ENCODE results near the gene CTAGE4. TPM values are rescaled to one million over a fixed set of nuclear protein-coding genes. Genes with fewer than 3 reads are reported as not detected.
"Not testable (repeated sequence)": the region's sequence is repeated elsewhere in the genome, so short reads cannot be mapped to it uniquely, and the experiment has no call there.

CTAGE4 gene, protein sequence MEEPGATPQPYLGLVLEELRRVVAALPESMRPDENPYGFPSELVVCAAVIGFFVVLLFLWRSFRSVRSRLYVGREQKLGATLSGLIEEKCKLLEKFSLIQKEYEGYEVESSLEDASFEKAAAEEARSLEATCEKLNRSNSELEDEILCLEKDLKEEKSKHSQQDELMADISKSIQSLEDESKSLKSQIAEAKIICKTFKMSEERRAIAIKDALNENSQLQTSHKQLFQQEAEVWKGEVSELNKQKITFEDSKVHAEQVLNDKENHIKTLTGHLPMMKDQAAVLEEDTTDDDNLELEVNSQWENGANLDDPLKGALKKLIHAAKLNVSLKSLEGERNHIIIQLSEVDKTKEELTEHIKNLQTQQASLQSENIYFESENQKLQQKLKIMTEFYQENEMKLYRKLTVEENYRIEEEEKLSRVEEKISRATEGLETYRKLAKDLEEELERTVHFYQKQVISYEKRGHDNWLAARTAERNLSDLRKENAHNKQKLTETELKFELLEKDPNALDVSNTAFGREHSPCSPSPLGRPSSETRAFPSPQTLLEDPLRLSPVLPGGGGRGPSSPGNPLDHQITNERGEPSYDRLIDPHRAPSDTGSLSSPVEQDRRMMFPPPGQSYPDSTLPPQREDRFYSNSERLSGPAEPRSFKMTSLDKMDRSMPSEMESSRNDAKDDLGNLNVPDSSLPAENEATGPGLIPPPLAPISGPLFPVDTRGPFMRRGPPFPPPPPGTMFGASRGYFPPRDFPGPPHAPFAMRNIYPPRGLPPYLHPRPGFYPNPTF
- not detected in 2 replicates for total RNA-seq (2014; rRNA removed; shearing (Covaris generic); ENCODE audit: low replicate concordance)

DNA sequence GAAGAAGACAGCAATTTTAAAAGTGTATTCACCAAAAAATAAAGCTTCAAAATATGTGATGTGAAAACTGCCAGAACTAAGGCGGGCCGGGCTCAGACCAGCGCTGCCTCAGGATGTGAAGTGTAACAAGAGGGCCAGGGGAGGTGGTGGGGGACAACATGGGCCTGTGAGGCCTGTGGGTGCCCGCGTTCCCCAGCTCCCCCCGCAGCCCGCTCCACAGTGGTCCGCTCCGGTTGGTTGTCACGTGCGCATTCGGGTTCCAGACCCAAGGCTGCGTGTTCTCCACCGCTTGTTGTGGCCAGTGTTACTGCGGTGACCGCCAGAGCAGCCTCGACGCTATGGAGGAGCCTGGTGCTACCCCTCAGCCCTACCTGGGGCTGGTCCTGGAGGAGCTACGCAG is at the start of gene CTAGE4:
TSS of gene CTAGE4 (plus strand) at position 301 of the 400 bp plus-strand sequence. CDS start at position 339, 38 bp downstream.
- H3K4me2 ChIP-seq (ENCODE audit: low read depth, low read length, poor library complexity, severe bottlenecking); H2AFZ ChIP-seq (ENCODE audit: low read length); H3K79me2 ChIP-seq (ENCODE audit: low read length); H3K27ac ChIP-seq (ENCODE audit: low read length); H3K4me3 ChIP-seq (ENCODE audit: low read length); H3K9ac ChIP-seq (ENCODE audit: low read length); H3K36me3 ChIP-seq (ENCODE audit: insufficient read depth, low read length); H3K9me3 ChIP-seq (ENCODE audit: low read length); H4K20me1 ChIP-seq (ENCODE audit: insufficient read depth, low read depth, low read length); H3K9me2 ChIP-seq (replicated peaks; ENCODE audit: insufficient read depth, low read length); H3K27me3 ChIP-seq (ENCODE audit: low read length); H3K4me1 ChIP-seq (ENCODE audit: low read length); DNase-seq: not testable (repeated sequence)

DNA sequence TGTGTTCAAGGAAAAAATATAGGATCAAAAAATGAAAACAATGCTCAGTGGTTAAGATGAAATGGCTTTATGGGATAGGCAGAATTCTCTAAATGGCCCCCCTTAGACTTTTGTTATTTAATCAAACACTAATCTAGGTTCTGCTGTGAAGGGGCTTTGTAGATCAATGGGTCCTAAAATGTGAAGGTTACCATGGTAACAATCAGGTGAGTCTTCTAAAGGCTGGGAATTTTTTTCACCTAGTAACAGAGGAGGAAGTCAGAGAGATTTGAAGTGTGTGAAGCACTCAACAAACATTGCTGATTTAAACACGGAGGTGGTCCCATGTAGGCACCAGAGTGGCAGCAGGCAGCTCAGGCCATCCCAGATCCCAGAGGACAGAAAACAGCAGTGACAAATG is 49.1 kb upstream of the CTAGE4 start:
- Histone ChIP-seq H3K4me2 (ENCODE audit: low read depth, low read length, poor library complexity, severe bottlenecking) (no peak overlapping the region), H3K4me1 (ENCODE audit: low read length) (no peaks in the 10 kb centered on the region), H2AFZ (ENCODE audit: low read length) (no peak overlapping the region), H3K27me3 (ENCODE audit: low read length) (0 out of 2 replicates have a peak, but pooled peaks cover 3% of the 10 kb centered on the region), H4K20me1 (ENCODE audit: insufficient read depth, low read depth, low read length) (no peaks in the 10 kb centered on the region), H3K79me2 (ENCODE audit: low read length) (no peaks in the 10 kb centered on the region), H3K36me3 (ENCODE audit: insufficient read depth, low read length) (no peaks in the 10 kb centered on the region), H3K9ac (ENCODE audit: low read length) (no peak overlapping the region), H3K9me2 (replicated peaks; ENCODE audit: insufficient read depth, low read length) (no peaks in the 10 kb centered on the region), H3K9me3 (ENCODE audit: low read length) (no peaks in the 10 kb centered on the region), H3K27ac (ENCODE audit: low read length) (no peak overlapping the region), H3K4me3 (ENCODE audit: low read length) (no peak overlapping the region)
- no peak for DNase-seq

GRCh38 chr7:144137501-144137900 is 45.8 kb upstream of the CTAGE4 start:
- Histone ChIP-seq H3K27me3 (ENCODE audit: low read length) (no peaks in the 10 kb centered on the region), H3K9ac (ENCODE audit: low read length) (no peak overlapping the region), H4K20me1 (ENCODE audit: insufficient read depth, low read depth, low read length) (no peaks in the 10 kb centered on the region)

GRCh38 chr7:144142187-144142586 is 41.1 kb upstream of the CTAGE4 start:
- no peaks in the 10 kb centered on the region for H3K9me2 ChIP-seq (replicated peaks; ENCODE audit: insufficient read depth, low read length)
- no peaks in the 10 kb centered on the region for H3K27me3 ChIP-seq (ENCODE audit: low read length)
- H3K79me2 ChIP-seq (ENCODE audit: low read length), result no peaks in the 10 kb centered on the region
- H3K4me3 ChIP-seq (ENCODE audit: low read length), result no peak overlapping the region
- H3K4me1 ChIP-seq (ENCODE audit: low read length), result no peaks in the 10 kb centered on the region
- H2AFZ ChIP-seq (ENCODE audit: low read length), result no peak overlapping the region
- H4K20me1 ChIP-seq (ENCODE audit: insufficient read depth, low read depth, low read length), result no peaks in the 10 kb centered on the region
- H3K9me3 ChIP-seq (ENCODE audit: low read length), result no peaks in the 10 kb centered on the region; the same call in 1 of the 2 replicates
- H3K27ac ChIP-seq (ENCODE audit: low read length), result no peak overlapping the region
- no peak overlapping the region for H3K4me2 ChIP-seq (ENCODE audit: low read depth, low read length, poor library complexity, severe bottlenecking)
- H3K36me3 ChIP-seq (ENCODE audit: insufficient read depth, low read length), result no peaks in the 10 kb centered on the region
- no peak overlapping the region for H3K9ac ChIP-seq (ENCODE audit: low read length)
- no peak for DNase-seq

More at GRCh38 chr7:144137501-144137900, 45.8 kb upstream of the CTAGE4 start:
- H3K27ac ChIP-seq (ENCODE audit: low read length), result no peak overlapping the region
- no peaks in the 10 kb centered on the region for H3K36me3 ChIP-seq (ENCODE audit: insufficient read depth, low read length)
- no peaks in the 10 kb centered on the region for H3K9me2 ChIP-seq (replicated peaks; ENCODE audit: insufficient read depth, low read length)
- H3K4me1 ChIP-seq (ENCODE audit: low read length), result no peaks in the 10 kb centered on the region
- H3K9me3 ChIP-seq (ENCODE audit: low read length), result no peaks in the 10 kb centered on the region
- H3K4me2 ChIP-seq (ENCODE audit: low read depth, low read length, poor library complexity, severe bottlenecking), result no peak overlapping the region
- H3K4me3 ChIP-seq (ENCODE audit: low read length), result no peak overlapping the region
- DNase-seq, result no peak
- H3K79me2 ChIP-seq (ENCODE audit: low read length), result no peaks in the 10 kb centered on the region
- no peak overlapping the region for H2AFZ ChIP-seq (ENCODE audit: low read length)

DNA sequence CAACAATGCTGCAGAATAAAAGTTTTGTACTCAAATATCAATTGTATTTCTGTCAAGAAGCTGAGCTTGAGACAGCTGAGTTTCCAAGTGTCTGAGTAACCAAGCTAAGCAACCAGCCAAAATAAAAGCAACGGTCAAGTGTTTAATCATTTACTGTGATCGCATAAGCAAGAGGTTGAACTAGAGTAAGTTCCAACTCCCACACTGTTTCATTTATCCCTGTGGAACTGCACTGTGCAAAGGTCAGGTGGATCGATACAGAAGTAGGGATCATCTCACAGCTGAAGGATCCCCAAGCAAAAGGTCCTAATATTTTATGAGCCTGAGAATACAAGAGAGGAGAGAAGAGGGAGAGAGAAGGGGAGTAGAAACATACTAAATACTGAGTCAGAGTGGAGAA is 38.8 kb upstream of the CTAGE4 start:
- no peak for DNase-seq
- H3K9me2 ChIP-seq (replicated peaks; ENCODE audit: insufficient read depth, low read length), result no peaks in the 10 kb centered on the region
- no peak overlapping the region for H3K9ac ChIP-seq (ENCODE audit: low read length)
- H3K27ac ChIP-seq (ENCODE audit: low read length), result no peak overlapping the region
- H3K79me2 ChIP-seq (ENCODE audit: low read length), result no peaks in the 10 kb centered on the region
- H3K4me2 ChIP-seq (ENCODE audit: low read depth, low read length, poor library complexity, severe bottlenecking), result no peak overlapping the region
- H2AFZ ChIP-seq (ENCODE audit: low read length), result no peak overlapping the region
- H3K27me3 ChIP-seq (ENCODE audit: low read length), result no peaks in the 10 kb centered on the region
- H3K4me1 ChIP-seq (ENCODE audit: low read length), result no peaks in the 10 kb centered on the region
- H3K9me3 ChIP-seq (ENCODE audit: low read length), result peaks cover 11% of the 10 kb centered on the region
- H3K36me3 ChIP-seq (ENCODE audit: insufficient read depth, low read length), result no peaks in the 10 kb centered on the region
- no peaks in the 10 kb centered on the region for H4K20me1 ChIP-seq (ENCODE audit: insufficient read depth, low read depth, low read length)
- no peak overlapping the region for H3K4me3 ChIP-seq (ENCODE audit: low read length)

DNA sequence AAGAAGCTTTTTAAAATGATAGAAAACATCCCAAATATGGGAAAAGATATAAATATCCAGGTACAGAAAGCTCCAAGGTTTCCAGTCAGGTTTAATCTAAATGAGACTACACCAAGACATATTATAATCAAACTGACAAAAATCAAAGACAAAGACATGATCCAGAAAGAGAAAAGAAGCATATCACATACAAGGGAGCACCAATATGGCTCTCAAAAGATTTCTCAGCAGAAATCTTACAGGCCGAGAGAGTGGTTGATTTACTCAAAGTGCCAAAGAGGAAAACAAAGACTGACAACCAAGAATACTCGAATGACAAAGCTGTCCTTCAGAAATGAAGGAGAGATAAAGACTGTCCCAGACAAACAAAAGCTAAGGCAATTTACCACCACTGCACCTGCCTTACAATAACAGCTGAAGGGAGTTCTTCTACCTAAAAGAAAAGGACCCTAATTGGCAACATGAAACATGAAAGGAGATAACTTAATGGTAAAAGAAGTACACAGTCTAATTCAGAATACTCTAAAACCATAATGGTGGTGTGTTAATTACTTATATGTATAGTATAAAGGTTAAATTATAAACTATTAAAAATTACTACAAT is 34.9 kb upstream of the CTAGE4 start:
- no peaks in the 10 kb centered on the region for H4K20me1 ChIP-seq (ENCODE audit: insufficient read depth, low read depth, low read length)
- H3K27ac ChIP-seq (ENCODE audit: low read length), result no peak overlapping the region
- H3K4me1 ChIP-seq (ENCODE audit: low read length), result no peaks in the 10 kb centered on the region
- no peak for DNase-seq
- H3K4me3 ChIP-seq (ENCODE audit: low read length), result no peak overlapping the region
- peaks cover 11% of the 10 kb centered on the region for H3K9me3 ChIP-seq (ENCODE audit: low read length)
- H3K9me2 ChIP-seq (replicated peaks; ENCODE audit: insufficient read depth, low read length), result no peaks in the 10 kb centered on the region
- no peaks in the 10 kb centered on the region for H3K36me3 ChIP-seq (ENCODE audit: insufficient read depth, low read length)
- H3K9ac ChIP-seq (ENCODE audit: low read length), result no peak overlapping the region
- H3K4me2 ChIP-seq (ENCODE audit: low read depth, low read length, poor library complexity, severe bottlenecking), result no peak overlapping the region
- no peak overlapping the region for H2AFZ ChIP-seq (ENCODE audit: low read length)
- H3K27me3 ChIP-seq (ENCODE audit: low read length), result no peaks in the 10 kb centered on the region
- H3K79me2 ChIP-seq (ENCODE audit: low read length), result no peaks in the 10 kb centered on the region

DNA sequence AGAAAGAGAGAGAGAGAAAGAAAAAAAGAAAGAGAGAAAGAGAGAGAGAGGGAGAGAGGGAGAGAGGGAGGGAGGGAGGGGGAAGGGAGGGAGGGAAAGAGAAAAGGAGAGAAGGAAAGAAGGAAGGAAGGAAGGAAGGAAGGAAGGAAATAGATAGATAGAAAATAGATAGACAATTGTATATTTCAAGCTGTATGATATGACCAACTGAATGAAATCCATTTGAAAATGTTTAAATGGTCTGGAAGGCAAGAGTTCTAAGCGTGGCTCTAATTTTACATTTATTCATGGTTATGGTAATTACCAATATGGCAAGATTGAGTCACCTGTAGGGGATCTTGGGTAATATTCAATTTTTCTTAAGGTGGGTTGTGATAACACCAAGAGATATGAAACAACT is 24.4 kb upstream of the CTAGE4 start:
- Histone ChIP-seq H4K20me1 (ENCODE audit: insufficient read depth, low read depth, low read length) (no peaks in the 10 kb centered on the region), H3K9me3 (ENCODE audit: low read length) (no peaks in the 10 kb centered on the region), H3K4me2 (ENCODE audit: low read depth, low read length, poor library complexity, severe bottlenecking) (no peak overlapping the region), H3K9ac (ENCODE audit: low read length) (no peak overlapping the region), H3K36me3 (ENCODE audit: insufficient read depth, low read length) (no peaks in the 10 kb centered on the region), H3K27me3 (ENCODE audit: low read length) (no peaks in the 10 kb centered on the region), H3K79me2 (ENCODE audit: low read length) (no peaks in the 10 kb centered on the region), H3K27ac (ENCODE audit: low read length) (no peak overlapping the region), H2AFZ (ENCODE audit: low read length) (no peak overlapping the region), H3K4me3 (ENCODE audit: low read length) (no peak overlapping the region), H3K9me2 (replicated peaks; ENCODE audit: insufficient read depth, low read length) (no peaks in the 10 kb centered on the region), H3K4me1 (ENCODE audit: low read length) (no peaks in the 10 kb centered on the region)
- DNase-seq, result no peak

DNA sequence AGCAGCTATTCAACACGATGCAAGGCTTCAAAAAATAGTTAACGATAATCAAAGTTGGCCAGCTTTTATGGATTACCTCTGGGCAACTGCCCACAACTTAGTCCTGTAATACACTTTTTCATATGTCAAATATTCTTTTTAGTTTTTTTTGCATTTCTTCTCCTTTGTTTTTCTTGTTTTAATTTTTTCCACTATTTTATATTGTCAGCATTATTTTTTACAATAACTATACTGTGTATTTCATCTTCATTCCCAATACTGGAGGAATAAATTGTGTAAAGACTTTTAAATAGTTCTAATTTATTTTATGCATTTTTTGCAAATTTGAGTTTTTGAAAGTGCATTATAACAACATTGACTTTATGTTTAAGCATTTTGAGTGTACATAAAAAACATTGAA is 18.5 kb upstream of the CTAGE4 start:
- H3K27ac ChIP-seq (ENCODE audit: low read length), result no peak overlapping the region
- no peaks in the 10 kb centered on the region for H3K9me2 ChIP-seq (replicated peaks; ENCODE audit: insufficient read depth, low read length)
- no peaks in the 10 kb centered on the region for H3K9me3 ChIP-seq (ENCODE audit: low read length)
- no peaks in the 10 kb centered on the region for H3K4me1 ChIP-seq (ENCODE audit: low read length)
- H4K20me1 ChIP-seq (ENCODE audit: insufficient read depth, low read depth, low read length), result no peaks in the 10 kb centered on the region
- no peak overlapping the region for H3K4me2 ChIP-seq (ENCODE audit: low read depth, low read length, poor library complexity, severe bottlenecking)
- DNase-seq, result no peak
- no peak overlapping the region for H3K4me3 ChIP-seq (ENCODE audit: low read length)
- H3K27me3 ChIP-seq (ENCODE audit: low read length), result no peaks in the 10 kb centered on the region
- no peak overlapping the region for H3K9ac ChIP-seq (ENCODE audit: low read length)
- H3K79me2 ChIP-seq (ENCODE audit: low read length), result no peaks in the 10 kb centered on the region
- no peak overlapping the region for H2AFZ ChIP-seq (ENCODE audit: low read length)
- no peaks in the 10 kb centered on the region for H3K36me3 ChIP-seq (ENCODE audit: insufficient read depth, low read length)
